Measurements from ENCODE around the gene LRRC3C.

GRCh38 chr17:39913989-39914388 is 13.5 kb upstream of the LRRC3C start:
- TF ChIP-seq POLR2A (IDR thresholded peaks at IDR 0.05; ENCODE audit: low read length) (no peak), GATA1 (IDR thresholded peaks at IDR 0.05; ENCODE audit: low read depth, low read length) (no peak)

Measured in erythroblast (primary cell).